GM18909 (cell line): ENCODE data around the gene NUBPL.
"Not testable (repeated sequence)": the region's sequence is repeated elsewhere in the genome, so short reads cannot be mapped to it uniquely, and the experiment has no call there.

Experiments used
- ATAC-seq: cut with Tn5 transposase; IDR thresholded peaks from one replicate; pipeline ENCODE4 v1.9.1; 2021; ENCODE audit warnings: mild to moderate bottlenecking; ENCODE audit not compliant: unreplicated experiment, poor library complexity

Gene NUBPL

DNA sequence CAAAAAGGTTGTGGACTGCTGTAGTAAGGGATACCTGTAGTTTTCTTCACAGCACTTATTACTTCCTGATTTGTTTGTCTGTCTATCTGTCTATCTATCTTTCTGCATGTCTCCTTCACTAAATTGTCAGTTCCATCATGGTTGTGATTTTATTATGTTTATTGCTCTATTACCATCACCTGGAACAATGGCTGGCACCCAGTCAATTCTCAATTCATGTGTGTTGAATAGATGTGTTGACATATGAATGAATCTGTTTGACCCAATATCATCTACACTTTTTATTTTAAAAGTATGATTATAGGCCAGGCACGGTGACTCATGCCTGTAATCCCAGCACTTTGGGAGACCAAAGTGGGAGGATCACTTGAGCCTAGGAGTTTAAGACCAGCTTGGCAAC, 224.4 kb downstream of the NUBPL start:
- no peak for ATAC-seq

DNA sequence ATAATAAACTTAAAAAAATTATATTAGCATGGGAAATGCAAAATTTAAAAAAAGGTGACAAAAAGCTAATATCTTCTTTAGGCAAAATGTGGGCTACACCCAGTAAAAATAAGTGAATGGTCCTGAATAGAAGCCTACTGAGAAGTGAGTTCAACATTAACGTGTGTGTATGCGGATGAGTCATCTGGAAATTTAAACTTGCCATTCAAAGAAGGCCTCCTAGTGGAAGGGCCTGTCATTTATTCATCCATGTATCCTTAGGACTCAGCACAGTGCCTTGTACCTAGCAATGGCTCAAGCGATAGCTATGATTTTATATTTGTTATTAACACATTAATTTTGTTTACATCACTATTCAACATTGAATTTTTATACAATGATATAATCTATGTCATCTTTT, 226.2 kb downstream of the NUBPL start:
- no peak for ATAC-seq

DNA sequence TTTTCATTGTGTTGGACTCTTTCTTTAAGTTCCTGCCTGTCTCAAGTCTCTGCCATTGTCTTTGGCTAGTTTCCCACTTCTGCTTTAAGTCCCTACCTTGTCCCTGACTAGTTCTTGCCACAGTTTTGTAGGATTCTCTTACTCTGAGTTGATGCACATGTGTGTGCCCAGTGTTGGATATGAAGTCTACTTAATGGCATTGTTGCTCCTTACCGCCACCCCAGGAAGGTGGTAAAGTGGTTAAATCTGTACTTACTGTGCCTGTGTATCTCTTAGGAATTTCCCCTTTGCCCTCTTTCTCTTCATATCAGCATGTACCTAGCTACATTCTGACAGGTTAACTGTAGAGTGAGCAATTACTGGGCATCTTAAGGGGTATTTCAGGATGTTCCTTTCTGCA, 227.1 kb downstream of the NUBPL start:
- no peak for ATAC-seq

DNA sequence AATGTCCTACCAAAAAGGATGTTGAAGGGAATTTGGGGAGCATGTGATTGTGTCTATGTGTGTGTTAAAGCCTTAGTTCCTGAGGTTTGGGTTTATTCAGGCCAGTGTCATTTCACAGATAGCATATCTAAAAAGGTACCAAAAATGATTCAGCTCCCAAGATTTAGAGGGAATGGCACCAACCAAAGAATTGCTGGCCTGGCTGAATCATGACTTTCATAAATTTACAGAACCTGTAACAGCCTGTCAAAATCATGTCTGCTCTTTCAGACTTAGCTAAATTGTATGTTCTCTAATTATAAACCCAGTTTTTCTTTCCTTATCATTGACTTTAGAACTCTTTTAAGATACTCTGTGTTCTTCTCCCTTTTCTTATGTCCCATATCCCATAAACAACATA, 231.5 kb downstream of the NUBPL start:
- no peak for ATAC-seq

DNA sequence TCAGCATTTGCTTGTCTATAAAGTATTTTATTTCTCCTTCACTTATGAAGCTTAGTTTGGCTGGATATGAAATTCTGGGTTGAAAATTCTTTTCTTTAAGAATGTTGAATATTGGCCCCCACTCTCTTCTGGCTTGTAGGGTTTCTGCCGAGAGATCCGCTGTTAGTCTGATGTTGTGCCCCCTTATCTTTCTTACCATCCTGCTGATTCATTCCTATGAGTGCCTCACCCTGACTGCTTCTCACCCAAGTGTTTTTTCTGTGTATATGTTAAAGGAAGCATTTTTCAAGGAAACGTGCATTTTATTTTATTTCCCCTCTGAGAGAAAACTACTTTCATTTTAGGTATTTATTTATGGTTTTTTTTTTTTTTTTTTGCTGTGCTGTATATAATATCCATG, 236.7 kb downstream of the NUBPL start:
- ATAC-seq = not testable (repeated sequence)

DNA sequence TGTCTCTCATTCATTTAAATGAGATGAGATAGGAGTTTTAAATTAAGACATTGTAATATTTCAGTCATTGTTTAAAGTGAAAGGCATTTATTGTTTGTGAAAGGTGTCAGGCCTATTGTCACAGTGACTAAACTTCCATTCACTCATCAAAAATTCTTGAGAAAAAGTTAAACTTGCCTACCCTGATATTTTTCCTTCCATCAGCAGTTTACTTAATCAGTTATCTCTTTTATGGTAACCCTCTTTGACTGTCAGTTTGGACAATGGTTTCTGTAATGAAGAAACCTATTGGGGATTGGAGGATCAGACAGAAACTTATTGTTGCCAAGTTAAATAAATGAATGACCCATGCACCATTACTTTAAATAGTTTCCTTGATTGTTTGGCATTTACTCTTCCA, 241.6 kb downstream of the NUBPL start:
- ATAC-seq = no peak

DNA sequence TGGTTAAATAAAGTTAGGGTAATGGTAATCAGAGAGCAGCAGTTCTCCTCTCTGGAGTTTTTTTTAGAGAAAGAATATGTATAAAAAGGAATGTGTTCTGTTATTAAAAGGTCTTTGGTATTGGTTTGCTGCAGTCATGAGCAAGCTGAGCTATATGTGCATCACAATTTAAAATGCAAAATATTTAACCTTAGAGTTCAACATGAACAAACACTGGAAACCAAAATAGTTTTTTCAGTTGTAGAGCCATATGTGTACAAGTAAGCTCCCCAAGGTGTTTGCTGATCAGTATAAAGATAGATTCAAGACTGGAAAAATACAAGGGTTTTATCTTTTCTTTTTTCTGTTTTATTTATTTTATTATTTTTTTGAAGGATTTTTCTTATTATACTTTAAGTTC, 245.0 kb downstream of the NUBPL start:
- no peak for ATAC-seq

DNA sequence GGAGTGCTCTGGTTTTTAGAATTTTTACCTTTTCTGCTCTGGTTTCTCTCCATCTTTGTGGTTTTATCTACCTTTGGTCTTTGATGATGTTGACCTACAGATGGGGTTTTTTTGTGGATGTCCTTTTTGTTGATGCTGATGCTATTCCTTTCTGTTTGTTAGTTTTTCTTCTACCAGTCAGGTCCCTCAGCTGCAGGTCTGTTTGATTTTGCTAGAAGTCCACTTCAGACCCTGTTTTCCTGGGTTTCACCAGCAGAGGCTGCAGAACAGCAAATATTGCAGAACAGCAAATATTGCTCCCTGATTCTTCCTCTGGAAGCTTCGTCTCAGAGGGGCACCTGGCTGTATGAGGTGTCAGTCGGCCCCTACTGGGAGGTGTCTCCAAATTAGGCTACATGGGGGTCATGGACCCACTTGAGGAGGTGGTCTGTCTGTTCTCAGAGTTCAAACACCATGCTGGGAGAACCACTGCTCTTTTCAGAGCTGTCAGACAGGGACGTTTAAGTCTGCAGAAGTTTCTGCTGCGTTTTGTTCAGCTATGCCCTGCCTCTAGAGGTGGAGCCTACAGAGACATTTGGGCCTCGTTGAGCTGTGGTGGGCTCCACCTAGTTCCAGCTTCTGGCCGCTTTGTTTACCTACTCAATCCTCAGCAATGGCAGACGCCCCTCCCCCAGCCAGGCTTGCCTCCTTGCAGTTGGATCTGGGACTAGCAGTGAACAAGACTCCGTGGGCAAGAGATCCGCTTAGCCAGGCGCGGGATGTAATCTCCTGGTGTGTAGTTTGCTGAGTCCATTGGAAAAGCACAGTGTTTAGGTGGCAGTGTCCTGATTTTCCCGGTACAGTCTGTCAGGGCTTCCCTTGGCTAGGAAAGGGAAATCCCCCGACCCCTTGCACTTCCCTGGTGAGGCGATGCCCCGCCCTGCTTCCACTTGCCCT, 250.8 kb downstream of the NUBPL start:
- ATAC-seq = not testable (repeated sequence)

DNA sequence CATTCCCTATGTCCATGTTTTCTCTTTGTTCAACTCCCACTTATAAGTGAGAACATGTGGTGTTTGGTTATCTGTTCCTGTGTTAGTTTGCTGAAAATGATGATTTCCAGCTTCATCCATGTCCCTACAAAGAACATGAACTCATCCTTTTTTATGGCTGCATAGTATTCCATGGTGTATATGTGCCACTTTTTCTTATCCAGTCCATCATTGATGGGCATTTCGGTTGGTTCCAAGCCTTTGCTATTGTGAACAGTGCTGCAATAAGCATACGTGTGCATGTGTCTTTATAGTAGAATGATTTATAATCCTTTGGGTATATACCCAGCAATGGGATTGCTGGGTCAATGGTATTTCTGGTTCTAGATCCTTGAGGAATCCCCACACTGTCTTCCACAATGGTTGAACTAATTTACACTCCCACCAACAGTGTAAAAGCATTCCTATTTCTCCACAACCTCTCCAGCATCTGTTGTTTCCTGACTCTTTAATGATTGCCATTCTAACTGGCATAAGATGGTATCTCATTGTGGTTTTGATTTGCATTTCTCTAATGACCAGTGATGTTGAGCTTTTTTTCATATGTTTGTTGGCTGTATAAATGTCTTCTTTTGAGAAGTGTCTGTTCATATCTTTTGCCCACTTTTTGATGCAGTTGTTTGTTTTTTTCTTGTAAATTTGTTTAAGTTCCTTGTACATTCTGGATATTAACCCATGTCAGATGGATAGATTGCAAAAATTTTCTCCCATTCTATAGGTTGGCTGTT, 252.7 kb downstream of the NUBPL start:
- not testable (repeated sequence) for ATAC-seq

DNA sequence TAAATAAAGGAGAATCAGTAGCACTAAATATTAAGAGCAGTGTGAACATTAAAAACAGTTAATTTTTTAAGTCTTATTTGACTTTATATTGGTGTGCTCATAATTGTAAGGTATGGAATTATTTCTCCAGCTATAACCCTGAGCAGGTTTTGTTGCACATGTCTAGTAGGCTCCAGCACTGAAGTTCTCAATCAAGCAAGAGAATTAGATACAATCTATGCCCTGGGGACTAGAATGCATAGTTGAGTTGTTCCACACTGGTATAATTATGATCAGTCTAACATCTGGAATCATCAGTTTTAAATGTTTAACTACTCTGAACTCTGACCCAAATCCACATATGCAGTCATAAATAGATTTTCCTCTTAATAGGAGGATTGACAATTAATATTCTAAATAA, 258.1 kb downstream of the NUBPL start:
- ATAC-seq = no peak

DNA sequence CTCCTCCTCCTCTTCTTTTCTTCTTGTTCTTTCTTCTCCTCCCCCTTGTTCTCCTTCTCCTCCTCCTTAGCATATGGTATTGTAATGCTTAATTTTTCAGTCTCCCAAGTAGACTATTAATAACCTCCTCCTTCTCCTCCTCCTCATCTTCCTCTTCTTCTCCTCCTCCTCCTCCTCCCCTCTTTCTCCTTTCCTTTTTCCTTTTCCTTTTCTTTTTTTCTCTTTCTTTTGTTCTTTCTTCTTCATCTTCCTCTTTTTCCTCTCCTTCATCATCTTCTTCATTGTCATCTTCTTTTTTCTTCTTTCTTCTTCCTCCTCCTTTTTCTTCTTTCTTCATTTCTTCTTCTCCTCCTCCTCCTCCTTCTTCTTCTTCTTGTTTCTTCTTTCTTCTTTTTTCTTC, 264.3 kb downstream of the NUBPL start:
- no peak for ATAC-seq

DNA sequence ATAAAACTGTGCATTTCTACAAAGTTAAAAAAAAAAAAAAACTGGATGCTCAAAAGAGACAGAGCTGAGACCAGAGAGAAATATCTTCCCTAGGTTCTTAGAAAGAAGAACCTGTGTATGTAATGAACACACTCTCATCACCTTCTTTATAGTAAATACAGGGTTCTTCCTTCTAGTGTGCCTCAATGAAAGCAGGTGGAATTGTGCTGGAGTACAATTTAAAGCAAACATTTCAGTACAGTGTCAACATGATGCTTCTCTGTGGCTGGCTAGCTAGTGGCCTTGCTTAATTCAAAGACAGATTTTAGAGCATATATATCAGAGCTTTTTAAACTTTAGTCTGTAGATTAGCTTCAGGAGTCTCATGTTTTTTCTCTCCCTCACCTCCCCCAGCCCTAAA, 266.1 kb downstream of the NUBPL start:
- ATAC-seq = no peak

DNA sequence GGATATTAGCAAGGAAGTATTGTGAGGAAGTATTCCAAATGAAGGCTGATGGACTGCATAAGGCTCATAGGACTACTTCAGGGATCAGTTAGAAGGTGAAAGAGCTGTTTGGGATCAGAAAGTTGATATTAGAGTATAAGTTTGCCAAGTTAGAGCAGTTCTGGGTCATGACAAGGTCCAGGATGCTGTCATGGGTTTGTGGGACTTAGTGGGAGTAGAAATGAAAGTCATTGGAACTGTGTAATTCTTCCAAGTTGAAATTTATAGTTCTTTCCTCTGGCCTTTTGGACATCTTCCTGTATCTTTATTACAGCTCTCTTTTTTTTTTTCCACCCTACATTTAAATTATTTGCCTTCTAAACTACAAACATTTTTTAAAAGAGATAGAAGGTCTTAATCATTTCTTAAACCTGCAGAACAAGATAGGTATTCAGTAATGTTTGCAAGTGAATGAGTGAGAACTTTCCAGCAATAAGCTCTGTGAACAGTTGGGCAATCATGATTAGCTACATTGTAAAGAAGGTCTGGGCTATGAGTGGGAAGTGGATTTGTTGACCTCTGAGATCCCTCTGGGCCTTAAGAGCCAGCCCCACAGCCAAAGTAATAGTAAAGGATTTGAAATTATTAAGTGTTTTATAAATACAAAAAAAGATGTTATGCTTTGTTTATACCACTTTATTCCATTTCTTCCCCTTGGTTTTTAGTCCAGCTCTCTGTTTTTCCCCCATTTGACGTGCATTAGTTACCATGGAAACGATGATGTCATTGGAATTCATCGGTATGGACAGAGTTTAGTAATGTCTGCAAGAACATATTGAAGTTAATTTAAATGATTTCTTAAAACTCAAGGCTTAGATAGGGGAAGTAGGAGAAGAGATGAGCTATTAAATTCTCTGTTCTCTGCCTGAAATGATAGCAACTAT, 268.0 kb downstream of the NUBPL start:
- no peak for ATAC-seq

DNA sequence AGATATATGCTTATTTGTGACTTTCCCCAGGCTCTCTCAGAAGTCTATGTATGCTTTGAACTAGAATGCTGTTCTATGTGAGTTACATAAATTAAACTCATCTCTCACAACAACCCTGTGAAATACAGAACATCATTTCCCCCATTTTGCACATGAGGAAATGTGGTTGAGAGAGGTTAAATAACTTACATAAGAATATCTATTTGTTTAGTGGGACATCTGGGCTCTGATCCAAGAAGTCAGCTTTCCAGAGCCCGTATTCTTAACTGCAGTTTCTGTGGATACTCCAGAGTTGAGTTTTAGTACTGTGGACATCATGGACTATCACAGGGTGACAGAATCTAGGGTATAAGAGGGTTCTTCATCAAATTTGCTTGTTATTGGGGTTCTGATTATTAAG, 273.4 kb downstream of the NUBPL start:
- no peak for ATAC-seq

DNA sequence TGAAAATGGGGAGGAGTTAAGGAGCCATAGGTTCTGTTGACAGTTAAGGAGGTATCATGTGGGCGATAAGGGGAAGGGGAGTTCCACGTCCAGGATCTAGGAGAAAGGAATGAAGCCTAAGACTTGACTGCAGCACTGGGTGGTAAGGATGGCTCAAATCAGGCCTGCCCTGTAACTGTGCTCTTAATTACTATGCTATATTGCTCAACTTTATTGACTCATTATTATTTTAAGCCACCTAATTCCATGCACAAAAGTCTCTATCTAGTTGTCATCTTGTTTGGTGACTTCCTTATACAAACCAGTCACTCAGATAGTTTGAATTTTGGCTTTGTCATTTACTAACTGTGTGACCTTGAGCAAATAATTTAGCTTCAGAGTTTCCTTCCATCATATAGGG, 273.8 kb downstream of the NUBPL start:
- no peak for ATAC-seq

DNA sequence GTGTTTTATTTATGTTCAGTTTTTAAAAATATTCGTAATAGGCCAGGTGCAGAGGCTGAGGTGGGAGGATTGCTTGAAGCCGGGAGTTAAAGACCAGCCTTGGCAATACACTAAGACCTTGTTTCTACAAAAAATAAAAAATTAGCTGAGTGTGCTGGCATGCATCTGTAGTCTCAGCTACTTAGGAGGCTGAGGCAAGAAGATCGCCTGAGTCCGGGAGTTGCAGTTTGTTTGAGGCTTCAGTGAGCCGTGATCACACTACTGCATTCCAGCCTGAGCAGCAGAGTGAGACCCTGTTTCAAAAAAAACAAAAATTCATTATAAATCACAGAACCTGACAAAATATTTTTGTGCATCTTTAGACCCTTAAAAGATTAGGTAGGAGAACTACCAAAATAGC, 275.8 kb downstream of the NUBPL start:
- ATAC-seq = no peak

DNA sequence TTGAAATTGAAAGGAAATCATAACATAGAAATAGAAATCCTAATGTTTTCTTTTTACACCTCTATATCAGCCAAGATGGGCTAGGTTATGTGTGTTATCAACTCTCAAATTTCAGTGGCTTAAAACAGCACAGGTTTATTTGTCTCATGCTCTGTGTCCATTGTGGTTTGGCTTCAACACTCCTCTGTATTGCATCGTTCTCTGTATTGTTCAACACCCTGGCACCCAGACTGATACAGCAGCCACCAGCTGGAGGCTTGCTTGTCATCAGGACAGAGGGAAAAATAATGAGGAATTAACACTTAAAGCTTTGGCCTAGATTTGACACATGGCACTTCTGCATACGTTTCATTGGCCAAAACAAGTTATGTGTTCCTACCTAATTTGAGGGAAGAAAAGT, 281.7 kb downstream of the NUBPL start:
- ATAC-seq = no peak

DNA sequence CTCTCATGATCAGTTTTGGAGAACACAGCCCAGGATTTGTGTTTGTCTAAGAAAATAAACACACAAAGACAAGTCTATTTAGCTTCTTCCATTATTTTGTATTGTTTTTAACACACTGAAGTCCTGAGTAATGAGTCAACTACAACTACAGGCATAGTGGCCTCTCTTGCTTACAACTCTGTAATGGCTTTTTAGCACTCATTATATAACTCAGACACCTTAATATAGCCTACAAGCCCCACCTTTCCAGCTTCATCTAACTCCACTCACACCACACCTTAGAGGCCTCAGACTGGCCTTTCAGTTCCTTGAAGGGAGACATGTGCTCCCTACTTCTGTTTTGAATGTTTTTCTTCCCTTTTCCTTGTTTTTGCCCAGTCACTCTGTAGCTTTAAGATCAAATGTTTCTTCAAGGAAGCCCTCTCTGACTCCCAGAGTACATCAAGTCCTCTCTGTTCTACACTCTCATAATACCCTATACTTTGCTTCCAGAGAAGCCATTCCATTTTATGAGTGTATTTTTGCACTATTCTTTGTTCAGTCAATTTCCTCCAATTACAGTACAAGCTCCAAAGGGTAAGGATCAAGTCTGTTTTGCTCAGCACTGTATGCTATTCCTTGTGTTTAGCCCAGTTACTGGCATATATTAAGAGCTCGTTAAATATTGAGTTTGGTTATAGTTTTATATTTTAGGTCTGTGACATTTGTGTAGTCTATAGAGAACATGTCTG, 282.3 kb downstream of the NUBPL start:
- no peak for ATAC-seq

DNA sequence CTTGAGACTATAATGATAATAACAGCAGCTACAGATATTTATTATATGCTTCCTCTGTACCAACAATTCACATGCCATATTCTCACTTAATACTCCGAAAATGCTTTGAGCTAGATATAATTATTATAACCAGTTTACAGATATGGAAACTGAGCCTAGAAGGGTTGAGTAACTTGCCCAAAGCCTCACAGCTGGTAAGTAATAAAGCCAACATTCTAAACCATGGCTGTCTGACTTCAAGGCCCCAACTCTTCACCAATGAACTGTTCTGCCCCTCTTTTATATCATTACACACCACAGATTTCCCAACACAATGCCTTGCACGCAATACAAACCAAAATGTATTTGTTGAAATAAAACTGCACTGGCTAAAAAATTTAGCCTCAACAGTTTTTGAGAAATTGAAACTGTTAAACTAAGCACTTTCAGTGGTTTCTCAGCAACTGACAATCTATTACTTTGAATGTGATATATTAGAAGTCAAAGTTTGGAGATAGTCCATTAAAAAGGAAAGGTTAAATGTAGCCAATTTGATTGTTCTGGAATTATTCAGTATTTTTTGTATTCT, 293.4 kb downstream of the NUBPL start:
- ATAC-seq = no peak

DNA sequence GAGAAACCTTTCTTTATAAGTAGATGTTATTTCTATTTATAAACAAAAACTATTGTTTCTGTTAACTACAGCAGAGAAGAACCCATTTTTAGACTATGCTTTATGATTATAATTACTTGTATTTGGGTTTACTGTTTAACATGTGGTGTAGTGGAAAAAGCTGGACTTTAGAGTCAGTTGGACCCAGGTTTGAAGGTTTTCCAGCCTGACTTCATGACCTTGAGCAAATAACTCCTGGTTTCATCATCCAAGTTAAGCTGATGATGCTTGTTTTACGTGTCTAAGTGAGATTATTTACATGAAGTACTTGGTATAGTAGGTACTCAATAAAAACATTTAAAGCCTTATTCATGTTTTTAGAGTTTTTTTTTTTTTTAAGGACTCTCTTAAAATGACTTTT, 294.1 kb downstream of the NUBPL start:
- ATAC-seq = no peak
